Measurements from ENCODE around the gene FYB1. TPM values are rescaled to one million over a fixed set of nuclear protein-coding genes. Genes with fewer than 3 reads are reported as not detected.

Gene FYB1
- total RNA-seq, 1 donor from 2014 or later: 4.2 TPM

DNA sequence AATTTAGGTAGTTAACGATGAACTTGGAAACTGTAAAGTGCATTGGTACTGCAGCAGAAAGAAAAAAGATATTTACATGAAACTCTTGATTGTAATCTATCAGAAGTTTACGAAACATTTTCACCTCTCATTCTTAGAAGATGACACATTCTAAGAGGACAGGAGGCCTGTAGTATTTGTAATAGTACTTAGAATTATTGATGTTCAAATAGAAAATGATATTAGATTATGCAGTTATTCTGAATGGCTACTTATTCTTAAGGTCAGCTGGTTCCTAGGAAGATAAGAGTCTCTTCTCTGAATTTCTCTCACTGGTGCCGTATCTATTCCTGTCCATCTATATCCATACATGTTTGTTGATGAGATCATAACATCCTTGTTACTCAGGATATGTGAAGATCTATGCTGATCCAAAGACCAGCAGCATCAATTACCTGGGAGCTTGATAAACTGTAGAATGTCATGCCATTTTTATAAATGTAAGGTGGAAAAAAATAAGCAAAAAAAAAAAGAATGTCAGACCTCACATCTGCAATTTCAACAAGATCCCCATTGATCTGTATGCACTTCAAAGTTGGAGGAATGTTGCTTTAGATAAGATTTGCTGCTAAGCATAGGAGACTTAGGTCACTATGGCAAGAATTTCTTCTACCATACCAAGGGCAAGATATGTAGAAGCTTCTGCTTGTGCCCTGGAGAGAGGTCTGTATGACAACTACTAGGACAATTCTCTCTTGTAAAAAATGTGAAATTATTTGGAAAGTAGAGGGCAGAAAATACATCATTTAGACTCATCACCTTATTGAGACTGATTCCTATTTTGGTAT lies 102.8 kb downstream of the FYB1 start:
- no peak for ATAC-seq (ENCODE audit: poor library complexity)
- intact Hi-C loops (cut with DNase I): no loop called here
- no peak for DNase-seq

DNA sequence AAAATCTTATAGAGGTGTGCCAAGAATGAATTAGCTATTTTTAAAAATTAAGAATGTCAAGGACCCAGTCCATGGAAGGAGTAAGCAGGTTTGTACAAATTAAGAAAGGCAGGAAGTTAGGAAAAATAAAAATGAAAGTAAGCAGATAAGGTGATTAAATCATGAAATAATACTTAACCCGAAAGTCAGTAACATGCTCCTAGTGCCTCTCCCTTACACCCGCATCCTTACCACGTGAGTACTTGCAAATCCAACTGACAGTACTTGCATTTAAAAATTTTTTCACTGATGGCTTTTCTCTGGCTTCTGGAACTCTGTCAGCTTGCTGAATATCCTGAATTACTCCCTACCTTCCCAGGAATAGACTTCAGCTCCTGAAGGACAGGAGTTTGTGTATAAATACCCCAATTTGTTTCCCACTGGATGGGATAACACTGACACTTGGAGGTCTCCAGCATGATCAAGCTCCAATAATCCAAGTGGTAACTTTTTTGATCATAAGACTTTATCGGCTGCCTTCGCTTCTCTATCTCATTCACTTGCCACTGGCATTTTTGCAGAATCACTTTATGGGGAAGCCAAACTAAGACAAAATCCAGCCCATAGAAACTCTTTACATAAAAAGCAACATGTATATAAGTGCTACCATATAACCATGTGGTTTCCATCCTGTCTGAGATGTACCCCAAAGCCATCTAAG lies 103.6 kb downstream of the FYB1 start:
- ATAC-seq (ENCODE audit: poor library complexity) (no peak), DNase-seq (no peak)
- intact Hi-C loops (cut with DNase I): no loop called here

DNA sequence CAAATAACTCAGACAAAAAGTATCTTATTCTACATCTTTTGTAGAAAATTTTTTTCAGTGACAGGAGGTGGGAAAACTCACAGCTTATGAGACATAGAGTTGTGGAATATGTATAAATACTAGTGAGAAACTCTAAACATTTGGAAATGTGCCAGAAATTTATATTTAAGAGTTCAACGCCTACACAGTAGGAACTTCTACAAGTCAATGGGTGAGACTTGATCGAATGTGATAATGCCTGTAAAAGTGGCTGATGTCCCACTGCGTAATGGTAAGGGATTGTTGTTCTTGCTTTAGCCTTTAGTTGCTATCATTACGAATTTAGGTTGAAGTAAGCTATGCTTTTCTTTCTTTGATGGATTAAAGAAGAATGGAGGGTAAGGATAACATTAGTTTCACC lies 105.2 kb downstream of the FYB1 start:
- intact Hi-C loops (cut with DNase I): no loop called here
- ATAC-seq (ENCODE audit: poor library complexity): no peak
- no peak for DNase-seq

DNA sequence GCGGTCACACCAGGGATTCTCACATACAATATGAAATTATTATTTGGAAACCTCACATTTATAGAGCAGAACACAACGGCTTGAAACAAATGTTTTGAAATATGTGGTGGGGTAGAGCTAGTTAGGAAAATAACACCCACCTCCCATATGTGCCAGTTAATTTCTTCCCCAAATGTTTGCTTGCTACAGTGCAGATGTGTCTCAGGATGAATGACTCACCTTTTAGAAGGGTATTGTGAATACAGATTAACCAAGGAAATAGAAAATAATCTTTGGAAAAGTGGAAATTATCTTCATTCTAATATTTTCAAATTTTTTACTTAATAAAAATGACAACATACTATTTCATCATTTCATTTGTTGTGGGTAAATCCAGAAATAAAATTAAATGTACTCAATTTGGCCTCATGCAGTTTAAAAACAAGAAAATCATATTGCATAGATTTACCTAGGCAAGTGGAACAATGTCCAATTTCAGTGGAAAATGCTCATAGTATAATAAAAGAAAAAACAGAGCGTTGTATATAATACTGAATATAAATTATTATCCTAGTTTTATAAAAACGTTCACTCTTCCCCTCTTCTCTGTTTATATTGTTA lies 105.9 kb downstream of the FYB1 start:
- intact Hi-C loops (cut with DNase I): no loop called here
- DNase-seq (no peak), ATAC-seq (ENCODE audit: poor library complexity) (no peak)

DNA sequence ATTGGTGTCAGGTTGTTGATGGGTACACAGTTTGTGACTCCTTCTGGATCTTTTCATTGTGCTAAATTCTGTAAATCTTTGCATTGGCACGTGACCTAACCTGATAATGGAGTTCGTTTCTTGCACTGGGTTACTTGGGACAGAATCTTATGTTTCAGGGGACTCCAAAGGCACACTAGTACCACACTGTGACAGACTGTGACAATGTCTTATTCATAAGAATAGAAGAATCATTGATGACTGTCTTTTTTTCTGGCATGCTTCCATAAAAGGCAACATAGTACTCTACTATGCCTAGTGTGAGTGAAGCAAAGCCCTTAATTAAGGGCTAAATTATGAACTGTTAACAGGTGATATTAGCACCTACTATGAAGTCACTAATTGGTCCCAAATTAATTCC lies 109.8 kb downstream of the FYB1 start:
- intact Hi-C loops (cut with DNase I): no loop called here
- no peak for ATAC-seq (ENCODE audit: poor library complexity)
- no peak for DNase-seq

DNA sequence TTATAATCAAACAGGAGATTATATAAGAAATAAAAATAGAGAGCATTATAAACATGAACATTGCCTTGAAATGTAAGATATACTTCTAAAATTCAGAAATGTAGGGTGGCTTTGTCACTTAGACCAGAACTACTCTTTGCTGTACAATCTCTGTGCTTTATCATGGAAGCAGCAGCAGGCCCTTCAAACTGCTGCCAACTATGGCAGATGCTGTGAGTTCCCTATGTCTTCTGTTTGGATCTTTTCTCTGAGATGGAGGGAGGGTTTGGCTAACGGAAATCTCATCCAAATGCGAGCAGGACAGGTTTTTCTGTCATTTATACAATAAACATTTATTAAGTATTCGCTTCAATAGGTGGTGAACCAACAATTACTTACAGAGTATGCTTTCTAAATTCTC lies 110.4 kb downstream of the FYB1 start:
- ATAC-seq (ENCODE audit: poor library complexity) (no peak), DNase-seq (no peak)
- intact Hi-C loops (cut with DNase I): no loop called here

DNA sequence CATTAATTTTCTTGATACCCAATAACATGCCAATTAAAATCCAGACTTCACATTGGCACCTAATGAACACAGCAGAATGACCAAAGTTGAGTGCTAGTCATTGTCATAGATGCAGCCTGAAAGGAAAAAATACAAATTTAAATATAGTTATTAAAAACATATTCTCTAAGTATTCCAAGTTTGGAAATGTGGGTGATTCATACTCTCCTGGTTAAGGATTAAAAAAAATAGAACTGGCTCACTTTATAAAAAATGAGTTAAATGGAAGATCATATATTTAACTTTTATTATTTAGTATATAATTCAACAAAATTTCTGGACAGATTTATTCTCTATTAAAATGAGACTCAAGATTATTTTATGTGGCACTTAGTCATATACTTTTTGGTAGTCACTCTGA lies 112.0 kb downstream of the FYB1 start:
- intact Hi-C loops (cut with DNase I): no loop called here
- ATAC-seq (ENCODE audit: poor library complexity): no peak
- DNase-seq: no peak

DNA sequence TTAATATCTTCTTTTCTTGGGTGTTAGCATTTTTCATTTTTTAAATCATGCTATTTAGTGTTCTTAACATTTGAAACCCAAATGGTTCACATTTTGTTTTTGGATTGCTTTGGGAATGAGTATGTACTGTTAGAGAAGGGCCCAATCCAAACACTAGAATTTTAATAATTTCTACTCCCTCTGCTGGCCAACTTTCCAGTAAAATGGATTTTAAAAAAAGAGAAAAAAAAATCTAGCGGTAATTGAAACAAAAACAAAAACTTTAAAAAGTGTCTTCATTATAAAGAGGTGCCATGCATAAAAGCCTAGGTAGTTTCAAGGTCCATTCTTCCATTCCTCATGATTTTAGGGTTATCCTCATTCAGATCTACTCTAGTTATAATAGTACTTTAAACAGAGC lies 113.0 kb downstream of the FYB1 start:
- ATAC-seq (ENCODE audit: poor library complexity) (no peak), DNase-seq (no peak)
- intact Hi-C loops (cut with DNase I): no loop called here

DNA sequence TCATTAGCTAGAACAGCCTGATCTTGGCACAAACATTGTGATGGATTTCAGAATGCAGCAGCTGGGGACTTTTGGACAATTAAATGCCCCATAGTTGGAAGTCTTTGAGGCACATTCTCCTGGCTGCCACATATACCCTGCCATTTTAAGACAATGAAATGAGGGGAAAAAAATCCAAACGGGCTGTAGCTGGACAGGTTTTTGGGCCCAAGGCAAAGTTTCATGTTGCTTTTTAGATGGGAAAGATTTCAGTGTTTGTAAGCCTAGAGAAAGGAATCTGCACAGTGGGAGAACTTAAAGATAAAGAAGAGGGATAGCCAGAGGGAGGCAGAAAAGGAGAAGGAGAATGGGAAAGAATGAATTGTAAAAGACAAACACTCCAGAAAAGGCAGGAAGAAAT lies 115.1 kb downstream of the FYB1 start:
- intact Hi-C loops (cut with DNase I): no loop called here
- ATAC-seq (ENCODE audit: poor library complexity): no peak
- DNase-seq: no peak

DNA sequence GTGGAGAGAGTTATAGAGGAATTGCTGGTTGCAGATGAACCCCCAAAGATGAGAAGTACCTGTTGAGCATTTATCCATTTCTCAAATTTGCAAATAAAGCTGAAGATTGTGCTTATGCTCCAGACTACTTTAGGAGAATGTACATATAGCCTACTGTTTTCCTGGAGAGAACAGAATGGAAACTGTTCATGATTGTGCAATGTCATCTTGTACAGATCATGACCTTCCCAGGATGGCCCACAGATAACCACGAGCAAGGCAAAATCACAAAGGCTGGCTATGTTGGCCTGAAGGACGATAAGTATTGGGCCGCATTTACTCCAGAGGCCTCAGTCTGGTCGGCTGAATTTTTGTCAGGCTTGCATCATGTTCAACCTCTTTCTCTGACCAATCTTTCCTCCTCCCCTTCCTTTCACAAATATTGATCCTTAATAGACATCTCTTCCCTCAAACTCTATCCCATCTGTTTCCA lies 116.6 kb downstream of the FYB1 start:
- DNase-seq (no peak), ATAC-seq (ENCODE audit: poor library complexity) (no peak)
- intact Hi-C loops (cut with DNase I): no loop called here

DNA sequence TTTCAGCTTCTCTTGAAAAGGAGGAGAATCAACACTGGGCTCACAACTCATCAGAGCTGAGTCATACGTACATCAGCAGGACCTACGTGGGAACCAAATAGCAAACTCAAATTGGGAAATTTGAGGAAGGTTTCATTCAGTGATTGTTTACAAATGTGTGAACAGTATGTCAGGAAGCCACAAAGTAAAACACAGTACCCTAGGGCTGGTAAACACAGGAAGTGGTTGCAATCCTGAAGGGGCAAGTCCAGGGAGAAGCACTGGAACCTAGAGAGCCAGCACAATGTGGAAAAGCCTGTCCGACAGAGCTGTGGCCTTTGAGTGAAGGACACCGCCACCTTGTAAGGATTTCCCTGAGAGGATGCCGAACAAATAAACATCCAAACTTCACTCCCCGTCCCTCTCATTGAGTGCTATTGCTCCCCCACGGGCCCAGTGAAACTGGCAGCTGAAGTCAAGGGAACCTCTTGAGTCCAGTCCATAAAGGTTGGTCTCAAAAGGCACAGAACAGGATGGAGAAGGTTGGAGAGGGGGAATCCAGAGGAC lies 118.4 kb downstream of the FYB1 start:
- intact Hi-C loops (cut with DNase I): no loop called here
- ATAC-seq (ENCODE audit: poor library complexity) (no peak), DNase-seq (no peak)

DNA sequence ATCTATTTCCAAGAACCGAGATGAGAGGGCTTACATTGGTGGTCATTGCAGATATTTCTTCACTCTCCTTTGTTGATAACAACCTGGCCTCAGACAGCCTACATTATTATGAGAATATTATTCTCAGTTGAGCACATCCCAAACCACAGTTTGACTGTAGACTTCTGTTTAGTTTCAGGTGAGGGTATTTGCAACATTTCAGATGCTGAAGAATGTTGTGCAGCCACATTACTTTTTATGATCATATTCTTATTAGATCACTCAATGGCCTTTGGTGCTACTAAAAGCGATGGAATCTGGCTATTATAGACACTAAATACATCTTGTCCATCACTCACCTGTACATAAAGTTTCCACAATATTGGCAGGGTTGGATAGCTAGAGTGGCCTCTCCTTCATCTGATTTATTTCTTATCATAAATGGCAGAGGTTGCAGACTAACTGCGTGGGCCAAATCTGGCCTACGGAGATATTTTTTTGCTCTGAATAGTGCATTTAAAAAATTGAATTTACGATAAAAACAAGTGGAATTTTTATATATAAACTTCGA lies 119.0 kb downstream of the FYB1 start:
- no peak for DNase-seq
- intact Hi-C loops (cut with DNase I): no loop called here
- ATAC-seq (ENCODE audit: poor library complexity): no peak

DNA sequence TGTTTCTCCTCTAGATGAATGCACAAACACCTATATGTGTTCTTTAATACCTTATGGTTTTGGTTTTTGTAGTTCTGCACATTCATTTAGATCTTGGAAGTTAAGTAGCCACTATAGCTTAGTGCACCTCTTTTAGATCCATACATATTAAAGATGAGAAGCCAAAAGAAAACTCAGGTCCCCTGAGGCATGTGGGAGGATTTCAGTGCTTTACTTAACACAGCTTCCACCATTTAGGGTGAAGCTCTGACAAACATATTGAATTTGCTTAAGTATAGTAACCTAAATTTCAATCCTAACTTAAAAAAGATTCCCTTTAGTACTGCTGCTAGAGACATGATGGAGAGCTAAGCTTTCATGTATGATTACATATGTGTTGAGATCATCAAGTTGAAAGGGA lies 119.5 kb downstream of the FYB1 start:
- ATAC-seq (ENCODE audit: poor library complexity) (no peak), DNase-seq (no peak)
- intact Hi-C loops (cut with DNase I): no loop called here

DNA sequence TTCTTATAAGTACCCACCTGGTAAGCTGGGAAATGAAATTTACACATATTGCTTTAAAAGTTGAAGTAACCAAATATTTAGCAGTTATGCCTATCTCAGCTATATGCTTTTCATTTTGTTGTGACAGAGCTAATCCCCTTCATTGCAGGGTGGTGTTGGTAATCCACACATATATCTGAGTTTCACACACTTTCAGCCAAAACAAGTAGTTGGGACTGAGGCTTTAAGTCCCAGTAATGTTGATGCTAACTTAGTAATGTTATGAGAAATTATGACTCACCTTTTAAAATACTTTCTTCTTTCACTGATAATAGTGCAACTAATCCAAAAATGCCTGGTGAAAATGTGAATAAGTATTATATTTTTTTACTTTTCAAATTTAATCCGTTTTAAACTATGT lies 126.0 kb downstream of the FYB1 start:
- ATAC-seq (ENCODE audit: poor library complexity): no peak
- DNase-seq: no peak

DNA sequence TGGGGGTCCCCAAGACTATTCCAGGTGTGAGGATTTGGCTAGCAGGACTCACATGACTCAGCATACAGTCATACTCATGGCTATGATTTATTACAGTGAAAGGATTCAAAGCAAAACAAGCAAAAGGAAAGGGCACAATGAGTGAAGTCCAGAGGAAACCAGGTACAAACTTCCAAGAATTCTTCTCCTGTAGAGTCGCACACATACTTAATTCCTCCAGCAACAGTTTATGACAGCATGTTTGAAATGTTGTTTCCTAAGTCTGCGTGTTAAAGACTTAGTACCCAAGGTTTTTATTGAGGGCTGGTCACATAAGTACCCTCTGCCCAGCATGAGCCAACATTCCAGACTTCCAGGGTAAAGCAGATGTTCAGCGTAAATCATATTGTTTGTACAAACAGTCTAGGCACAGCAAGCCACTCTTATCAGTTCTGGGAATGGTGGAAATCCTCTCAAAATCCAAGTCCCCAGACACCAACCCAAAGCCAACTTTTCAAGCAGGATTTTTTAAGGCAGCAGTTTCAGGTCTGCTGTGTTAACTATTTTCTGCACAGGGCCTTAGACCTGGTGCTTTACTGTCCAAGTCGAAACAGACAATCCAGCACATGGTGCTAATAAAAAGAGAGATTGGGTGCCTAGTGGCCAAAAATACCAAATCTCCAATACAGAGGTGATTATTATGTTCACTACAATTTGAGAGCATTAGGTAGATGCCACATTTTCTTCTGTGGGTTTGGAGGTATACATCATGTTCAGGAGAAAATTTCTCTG lies 126.6 kb downstream of the FYB1 start:
- intact Hi-C loops (cut with DNase I): no loop called here
- ATAC-seq (ENCODE audit: poor library complexity) (no peak), DNase-seq (no peak)

More for the DNA sequence above, 126.0 kb downstream of the FYB1 start:
- intact Hi-C loops (cut with DNase I): no loop called here

DNA sequence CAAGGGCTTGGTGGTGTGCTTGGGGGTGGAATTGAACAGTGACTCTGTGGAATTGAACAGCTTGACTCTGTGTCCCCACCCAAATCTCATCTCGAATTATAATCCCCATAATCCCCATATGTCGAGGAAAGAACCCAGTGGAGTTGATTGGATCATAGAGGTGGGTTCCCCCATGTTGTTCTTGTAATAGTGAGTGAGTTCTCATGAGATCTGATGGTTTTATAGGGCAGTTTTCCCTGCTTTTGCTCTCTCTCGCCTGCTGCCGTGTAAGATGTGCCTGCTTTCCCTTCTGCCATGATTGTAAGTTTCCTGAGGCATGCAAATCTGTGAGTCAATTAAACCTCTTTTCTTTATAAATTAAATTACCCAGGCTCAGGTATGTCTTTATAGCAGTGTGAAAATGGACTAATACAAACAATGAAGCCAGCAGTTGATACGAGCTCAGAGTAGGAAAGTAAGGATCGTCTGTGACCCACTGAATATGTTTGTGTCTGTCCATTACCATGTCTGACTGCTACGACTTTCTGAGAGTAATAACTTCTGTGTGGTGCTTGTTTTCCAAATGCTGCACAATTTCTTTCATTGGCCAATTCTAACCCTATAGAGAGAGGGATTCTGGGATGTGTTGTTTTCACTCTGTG lies 127.3 kb downstream of the FYB1 start:
- DNase-seq: no peak
- ATAC-seq (ENCODE audit: poor library complexity): no peak
- intact Hi-C loops (cut with DNase I): no loop called here

DNA sequence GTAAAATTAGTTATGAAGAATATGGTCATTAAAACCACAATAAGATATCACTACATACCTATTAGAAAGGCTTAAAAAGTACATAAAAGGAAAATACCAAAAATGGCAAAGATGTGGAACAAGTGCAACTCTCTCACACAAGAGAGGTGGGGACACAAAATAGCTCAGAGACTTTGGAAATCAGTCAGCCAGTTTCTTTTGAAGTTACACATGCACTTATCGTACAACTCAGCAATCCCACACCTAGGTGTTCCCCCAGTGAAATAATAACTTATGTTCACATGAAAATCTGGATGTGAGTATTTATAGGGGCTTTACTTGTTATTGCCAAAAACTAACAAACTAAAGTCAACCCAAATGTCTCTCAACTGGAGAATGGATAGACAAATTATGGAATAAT lies 135.4 kb downstream of the FYB1 start:
- ATAC-seq (ENCODE audit: poor library complexity): no peak
- intact Hi-C loops (cut with DNase I): no loop called here

DNA sequence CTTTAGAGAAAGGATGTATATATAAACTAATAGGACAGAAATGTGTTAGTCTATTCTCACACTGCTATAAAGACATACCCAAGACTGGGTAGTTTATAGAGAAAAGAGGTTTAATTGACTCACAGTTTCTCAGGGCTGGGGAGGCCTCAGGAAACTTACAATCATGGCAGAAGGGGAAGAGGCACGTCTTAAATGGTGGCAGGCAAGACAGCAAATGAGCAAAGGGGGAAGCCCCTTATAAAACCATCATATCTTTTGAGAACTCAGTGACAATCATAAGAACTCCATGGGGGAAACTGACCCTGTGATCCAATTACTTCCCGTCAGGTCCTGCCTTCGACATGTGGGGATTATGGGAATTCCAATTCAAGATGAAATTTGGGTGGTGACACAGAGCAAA lies 136.4 kb downstream of the FYB1 start:
- ATAC-seq (ENCODE audit: poor library complexity): no peak
- no peak for DNase-seq
- intact Hi-C loops (cut with DNase I): no loop called here

More for the DNA sequence above, 135.4 kb downstream of the FYB1 start:
- DNase-seq: no peak
